Transverse colon (tissue), 4 donors: Measurements from ENCODE around the gene TBK1.

ENCODE experiments used
- CTCF ChIP-seq, 5 experiments: fragments of 200-600 bp in 3 of 5; fragments of 450-650 bp in 2 of 5; sonication (generic) in 3 of 5; IDR thresholded peaks; 1 replicate in 2 of 5; 2 replicates in 3 of 5; pipeline ENCODE4 v1.5.1; 2016 to 2017; ENCODE audit warnings: antibody characterized with exemption in 5 of 5, inconsistent platforms in 3 of 5, mild to moderate bottlenecking in 2 of 5, moderate library complexity in 1 of 5
- POLR2A ChIP-seq: fragments of 450-650 bp; IDR thresholded peaks from one replicate; pipeline ENCODE4 v1.6.1; 2016; ENCODE audit warnings: antibody characterized with exemption, mild to moderate bottlenecking, moderate library complexity
- POLR2AphosphoS5 ChIP-seq, 3 donors: sonication (generic); formaldehyde crosslinking; IDR thresholded peaks; one replicate each; pipeline ENCODE4 v1.6.1; 2016; ENCODE audit warnings: antibody characterized with exemption in 3 of 3

- TF ChIP-seq POLR2AphosphoS5 (IDR thresholded peaks at IDR 0.05) (no peak), CTCF (IDR thresholded peaks at IDR 0.05) (no peak), POLR2A (no peak)
Measured at GRCh38 chr12:64497484-64497883, 45.6 kb downstream of the TBK1 start.
